ENCODE data around the gene IL2RA. TPM values are rescaled to one million over a fixed set of nuclear protein-coding genes. Genes with fewer than 3 reads are reported as not detected.
A peak's percentile ranks its signal among the peaks of the same experiment; 100 is the strongest.

IL2RA gene
- total RNA-seq, 4 donors from 2014 or later = 0.15 to 0.28 TPM; not detected in 2

GRCh38 chr10:6034371-6034770 lies 27.8 kb downstream of the IL2RA start:
- Histone ChIP-seq H3K4me3 (no peak overlapping the region), H3K9me3 (no peaks in the 10 kb centered on the region), H3K27ac (peak overlapping the region; percentile 38 to 77), H3K4me1 (peaks cover 8% of the 10 kb centered on the region in 2 donors), H3K27me3 (no peaks in the 10 kb centered on the region), H3K36me3 (no peaks in the 10 kb centered on the region)
- intact Hi-C loops (cut with DNase I; ENCODE audit: low total_unique reads) = no loop called here
- DNase-seq = no peak
- TF ChIP-seq POLR2A (IDR thresholded peaks at IDR 0.05) (no peak), CTCF (IDR thresholded peaks at IDR 0.05) (no peak)

- Histone ChIP-seq H3K4me3 (no peak overlapping the region), H3K27me3 (no peaks in the 10 kb centered on the region), H3K27ac (peak overlapping the region; percentile 38 to 77), H3K4me1 (peaks cover 8% of the 10 kb centered on the region in 2 donors), H3K9me3 (no peaks in the 10 kb centered on the region), H3K36me3 (no peaks in the 10 kb centered on the region)
- TF ChIP-seq POLR2A (IDR thresholded peaks at IDR 0.05) (no peak), CTCF (IDR thresholded peaks at IDR 0.05) (no peak)
- DNase-seq = no peak
- intact Hi-C loops (cut with DNase I; ENCODE audit: low total_unique reads) = no loop called here
Measured at GRCh38 chr10:6033954-6034353, 28.2 kb downstream of the IL2RA start.

GRCh38 chr10:6030940-6031339 lies 31.2 kb downstream of the IL2RA start:
- H3K9me3 ChIP-seq = no peaks in the 10 kb centered on the region
- TF ChIP-seq CTCF (IDR thresholded peaks at IDR 0.05) (no peak), POLR2A (IDR thresholded peaks at IDR 0.05) (no peak)
- peaks cover 8% of the 10 kb centered on the region in 2 donors for H3K4me1 ChIP-seq
- no peaks in the 10 kb centered on the region for H3K36me3 ChIP-seq
- no peak overlapping the region for H3K27ac ChIP-seq
- H3K27me3 ChIP-seq = no peaks in the 10 kb centered on the region
- H3K4me3 ChIP-seq = no peak overlapping the region
- intact Hi-C loops (cut with DNase I; ENCODE audit: low total_unique reads) = no loop called here
- no peak for DNase-seq

GRCh38 chr10:6030217-6030616 lies 31.9 kb downstream of the IL2RA start:
- Histone ChIP-seq H3K27me3 (no peaks in the 10 kb centered on the region), H3K27ac (no peak overlapping the region), H3K4me1 (peaks cover 8% of the 10 kb centered on the region in 2 donors), H3K36me3 (no peaks in the 10 kb centered on the region), H3K9me3 (no peaks in the 10 kb centered on the region), H3K4me3 (no peak overlapping the region)
- intact Hi-C loops (cut with DNase I; ENCODE audit: low total_unique reads) = no loop called here
- TF ChIP-seq POLR2A (IDR thresholded peaks at IDR 0.05) (no peak), CTCF (IDR thresholded peaks at IDR 0.05) (no peak)
- DNase-seq = no peak

- H3K4me3 ChIP-seq = no peak overlapping the region
- no peaks in the 10 kb centered on the region for H3K36me3 ChIP-seq
- no peak for TF ChIP-seq CTCF (IDR thresholded peaks at IDR 0.05)
- TF ChIP-seq POLR2A (IDR thresholded peaks at IDR 0.05) = no peak
- no peaks in the 10 kb centered on the region for H3K27me3 ChIP-seq
- no peaks in the 10 kb centered on the region for H3K4me1 ChIP-seq
- no peak overlapping the region for H3K27ac ChIP-seq
- H3K9me3 ChIP-seq = no peaks in the 10 kb centered on the region
- intact Hi-C loops (cut with DNase I; ENCODE audit: low total_unique reads) = no loop called here
- DNase-seq = no peak
Measured at GRCh38 chr10:6027929-6028328, 34.2 kb downstream of the IL2RA start.
